Panc1 (cell line): Measurements from ENCODE around the gene MTHFD1L. TPM values are rescaled to one million over a fixed set of nuclear protein-coding genes. Genes with fewer than 3 reads are reported as not detected.
A peak's percentile ranks its signal among the peaks of the same experiment; 100 is the strongest.

ENCODE experiments used
- ATAC-seq: fragments of 200-7000 bp; cut with Tn5 transposase; 2 replicates; pipeline ENCODE4 v1.9.1; 2020; ENCODE audit warnings: mild to moderate bottlenecking, moderate library complexity
- BruUV-seq: library from RNA; stranded (reverse); fragments of 400-500 nt; replicated peaks from 2 replicates; lab custom pipeline; 2021; lab: Mats Ljungman, UMichigan
- CTCF ChIA-PET: fragments of 300-600 bp; sonication (Branson Sonifier 250); formaldehyde crosslinking; loops from one replicate; lab custom pipeline; 2022; ENCODE audit warnings: antibody characterized with exemption; lab: Charles Lee
- POLR2A ChIA-PET: fragments of 300-600 bp; sonication (Branson Sonifier 250); formaldehyde crosslinking; loops from one replicate; lab custom pipeline; 2022; ENCODE audit warnings: antibody characterized with exemption; lab: Charles Lee
- DNase-seq: peaks from one replicate; pipeline ENCODE4 v3.0.0-alpha.2; 2010; ENCODE audit warnings: low read depth, low spot score
- H3K27ac ChIP-seq: 2 replicates; pipeline ENCODE4 v1.5.1; 2011; ENCODE audit warnings: mild to moderate bottlenecking, low read length, inconsistent platforms
- H3K27me3 ChIP-seq: fragments of 200-500 bp; sonication (Bioruptor generic); 2 replicates; pipeline ENCODE4 v1.6.0; 2014; ENCODE audit warnings: low read length, inconsistent platforms; ENCODE audit not compliant: control insufficient read depth, insufficient read depth
- H3K36me3 ChIP-seq: fragments of 200-500 bp; sonication (Bioruptor generic); 2 replicates; pipeline ENCODE4 v1.5.1; 2014; ENCODE audit warnings: inconsistent platforms, mild to moderate bottlenecking, low read length, moderate library complexity; ENCODE audit not compliant: control insufficient read depth, insufficient read depth
- H3K4me1 ChIP-seq: 2 replicates; pipeline ENCODE4 v1.5.1; 2011; ENCODE audit warnings: inconsistent platforms, mild to moderate bottlenecking, low read length, moderate library complexity; ENCODE audit not compliant: control insufficient read depth, insufficient read depth
- H3K4me3 ChIP-seq, 2 experiments: 2 replicates each; pipeline ENCODE4 v1.5.1; 2011 to 2012; ENCODE audit warnings: low read depth in 2 of 2, low read length in 2 of 2, mild to moderate bottlenecking in 2 of 2, inconsistent platforms in 1 of 2, moderate library complexity in 1 of 2
- H3K9me3 ChIP-seq: fragments of 200-500 bp; sonication (Bioruptor generic); 2 replicates; pipeline ENCODE4 v1.5.1; 2014; ENCODE audit warnings: low read depth, mild to moderate bottlenecking, inconsistent platforms, low read length, moderate library complexity; ENCODE audit not compliant: control insufficient read depth, insufficient read depth
- CTCF ChIP-seq: fragments of 450-650 bp; IDR thresholded peaks from 2 replicates; pipeline ENCODE4 v1.5.1; 2017; ENCODE audit warnings: mild to moderate bottlenecking
- POLR2AphosphoS5 ChIP-seq: IDR thresholded peaks from 2 replicates; pipeline ENCODE4 v1.6.1; 2012; ENCODE audit warnings: mild to moderate bottlenecking, low read depth, low read length, moderate library complexity
- REST ChIP-seq, 2 experiments: IDR thresholded peaks; 2 replicates each; pipeline ENCODE4 v1.6.1; 2011 to 2012; ENCODE audit warnings: low read depth in 2 of 2, control low read depth in 1 of 2, low read length in 1 of 2, mild to moderate bottlenecking in 1 of 2, moderate library complexity in 1 of 2; ENCODE audit not compliant: insufficient read depth in 1 of 2
- SIN3A ChIP-seq: IDR thresholded peaks from 2 replicates; pipeline ENCODE4 v1.6.1; 2012; ENCODE audit warnings: low read depth, mild to moderate bottlenecking, low read length, moderate library complexity, borderline replicate concordance; ENCODE audit not compliant: insufficient read depth
- TCF7L2 ChIP-seq: IDR thresholded peaks from 2 replicates; pipeline ENCODE4 v1.6.1; 2011; ENCODE audit warnings: mild to moderate bottlenecking, low read depth, low read length, inconsistent platforms
- in situ Hi-C: cut with HindIII; loops from 2 replicates; pipeline ENCODE4 v1.10.0; 2016; ENCODE audit warnings: low sequenced_read_pairs, low pct_unique_long_range_greater_than_20kb
- intact Hi-C: fragments of 100-400 bp; cut with micrococcal nuclease; formaldehyde crosslinking; loops from one replicate; pipeline ENCODE4 v1.10.0; 2022; ENCODE audit not compliant: unreplicated experiment
- total RNA-seq: library from RNA; stranded (reverse); gene quantifications from one replicate; pipeline ENCODE4 v1.2.1, GENCODE V29; 2021; ENCODE audit not compliant: unreplicated experiment

The MTHFD1L gene
- total RNA-seq, 1 experiment from 2014 or later: 76.2 TPM

GRCh38 chr6:150902142-150902776 is 36.8 kb downstream of the MTHFD1L start:
- no peaks in the 10 kb centered on the region for H3K27me3 ChIP-seq
- DNase-seq (no peak), ATAC-seq (no peak)
- ChIA-PET CTCF (no interaction called here), POLR2A (no interaction called here)
- in situ Hi-C loops: no loop called here
- H3K4me1 ChIP-seq: no peaks in the 10 kb centered on the region
- intact Hi-C loops: no loop called here
- no peak overlapping the region for H3K4me3 ChIP-seq
- no TSS peak for BruUV-seq
- H3K36me3 ChIP-seq: peaks cover 7% of the 10 kb centered on the region
- TF ChIP-seq TCF7L2: no peak
- no peak for TF ChIP-seq POLR2AphosphoS5
- TF ChIP-seq REST (IDR thresholded peaks at IDR 0.05; ENCODE audit: insufficient read depth in 1 of 2, low read depth in 2 of 2, low read length in 1 of 2): no peak
- no peak for TF ChIP-seq SIN3A
- TF ChIP-seq CTCF: no peak
- no peak overlapping the region for H3K27ac ChIP-seq
- no peaks in the 10 kb centered on the region for H3K9me3 ChIP-seq

- in situ Hi-C loops (no loop called here), intact Hi-C loops (no loop called here)
- H3K27me3 ChIP-seq: no peaks in the 10 kb centered on the region
- ATAC-seq: no peak
- CTCF ChIA-PET: no interaction called here
- DNase-seq: no peak
- no TSS peak for BruUV-seq
- POLR2A ChIA-PET: no interaction called here
- H3K27ac ChIP-seq: no peak overlapping the region
- TF ChIP-seq POLR2AphosphoS5 (no peak), CTCF (peak; percentile 71)
- H3K36me3 ChIP-seq: peaks cover under 1% of the 10 kb centered on the region
- H3K4me3 ChIP-seq: no peak overlapping the region
- no peaks in the 10 kb centered on the region for H3K9me3 ChIP-seq
- H3K4me1 ChIP-seq: no peaks in the 10 kb centered on the region
Measured at GRCh38 chr6:150905769-150906168, 40.3 kb downstream of the MTHFD1L start.
